Endothelial cell of umbilical vein (primary cell): ENCODE results near the gene CHCHD5. TPM values are rescaled to one million over a fixed set of nuclear protein-coding genes. Genes with fewer than 3 reads are reported as not detected.
"Not testable (repeated sequence)": the region's sequence is repeated elsewhere in the genome, so short reads cannot be mapped to it uniquely, and the experiment has no call there.

Experiments used
- BruUV-seq: library from RNA; stranded (reverse); fragments of 400-500 nt; replicated peaks from 2 replicates; lab custom pipeline; 2021; lab: Mats Ljungman, UMichigan
- CTCF ChIA-PET: fragments of 300-600, 350-600 bp; sonication (Branson Sonifier 250); formaldehyde crosslinking; loops from one replicate; lab custom pipeline; 2021; ENCODE audit warnings: antibody characterized with exemption, inconsistent platforms; lab: Charles Lee
- POLR2A ChIA-PET: fragments of 300-600, 350-600 bp; sonication (Branson Sonifier 250); formaldehyde crosslinking; loops from one replicate; lab custom pipeline; 2021; ENCODE audit warnings: antibody characterized with exemption, inconsistent platforms; lab: Charles Lee
- DNase-seq: peaks from one replicate; pipeline ENCODE4 v3.0.0-alpha.2; 2011; ENCODE audit warnings: low read depth, low spot score
- FAIRE-seq: peaks from 2 replicates; lab custom pipeline; 2011; peaks lifted over from hg19 to GRCh38; lab: Jason Lieb, UNC
- H2AFZ ChIP-seq: 2 replicates; pipeline ENCODE4 v1.6.0; 2012; ENCODE audit warnings: low read depth, low read length, control low read depth, inconsistent platforms
- H3K27ac ChIP-seq: 2 replicates; pipeline ENCODE4 v1.5.1; 2011; ENCODE audit warnings: low read depth, mild to moderate bottlenecking, control low read depth, low read length, moderate library complexity; ENCODE audit not compliant: insufficient read depth
- H3K27me3 ChIP-seq, 2 experiments: 2 replicates each; pipeline versions ENCODE4 v1.6.0 to v1.6.1; 2011; ENCODE audit warnings: low read length in 2 of 2, mixed read lengths in 1 of 2; ENCODE audit not compliant: control insufficient read depth in 2 of 2, insufficient read depth in 2 of 2
- H3K36me3 ChIP-seq, 2 experiments: 2 replicates in 1 of 2; 3 replicates in 1 of 2; pipeline ENCODE4 v1.5.1; 2011; ENCODE audit warnings: low read length in 2 of 2, mild to moderate bottlenecking in 1 of 2, moderate library complexity in 1 of 2; ENCODE audit not compliant: control insufficient read depth in 2 of 2, insufficient read depth in 2 of 2; ENCODE audit errors: extremely low read depth in 1 of 2
- H3K4me1 ChIP-seq: 3 replicates; pipeline ENCODE4 v1.5.1; 2011; ENCODE audit warnings: mild to moderate bottlenecking, low read length; ENCODE audit not compliant: control insufficient read depth, insufficient read depth; ENCODE audit errors: extremely low read depth
- H3K4me2 ChIP-seq: 2 replicates; pipeline ENCODE4 v1.6.1; 2011; ENCODE audit warnings: low read length, control low read depth, mixed read lengths; ENCODE audit not compliant: insufficient read depth
- H3K4me3 ChIP-seq, 3 experiments: fragments of 200-600 bp in 1 of 3; sonication (generic), shearing (Covaris generic) in 1 of 3; replicated peaks in 1 of 3; 2 replicates each; pipeline ENCODE4 v1.5.1; 2011 to 2016; ENCODE audit warnings: control low read depth in 3 of 3, low read length in 3 of 3, mild to moderate bottlenecking in 2 of 3, inconsistent platforms in 1 of 3, low read depth in 1 of 3, moderate library complexity in 1 of 3; ENCODE audit not compliant: insufficient read depth in 1 of 3
- H3K79me2 ChIP-seq: 2 replicates; pipeline ENCODE4 v1.6.0; 2012; ENCODE audit warnings: low read length, inconsistent platforms; ENCODE audit not compliant: control insufficient read depth, insufficient read depth
- H3K9ac ChIP-seq: replicated peaks from 2 replicates; pipeline ENCODE3; 2011; ENCODE audit warnings: low read length, control low read depth; ENCODE audit not compliant: insufficient read depth; ENCODE audit errors: extremely low read depth
- H3K9me1 ChIP-seq: replicated peaks from 3 replicates; pipeline ENCODE4 v1.6.0; 2011; ENCODE audit warnings: mild to moderate bottlenecking, low read length; ENCODE audit not compliant: control insufficient read depth, insufficient read depth; ENCODE audit errors: extremely low read depth
- H3K9me3 ChIP-seq: replicated peaks from 2 replicates; pipeline ENCODE4 v1.5.1; 2012; ENCODE audit warnings: low read length, inconsistent platforms; ENCODE audit not compliant: control insufficient read depth, insufficient read depth
- H4K20me1 ChIP-seq: replicated peaks from 2 replicates; pipeline ENCODE3; 2011; ENCODE audit warnings: mild to moderate bottlenecking, low read length; ENCODE audit not compliant: control insufficient read depth, insufficient read depth; ENCODE audit errors: extremely low read depth
- EZH2 ChIP-seq: IDR thresholded peaks from 2 replicates; pipeline ENCODE4 v1.6.1; 2012; ENCODE audit warnings: borderline replicate concordance, low read depth, mild to moderate bottlenecking, moderate library complexity, low read length, inconsistent platforms; ENCODE audit not compliant: severe bottlenecking
- FOS ChIP-seq: IDR thresholded peaks from 2 replicates; pipeline ENCODE4 v1.6.1; 2011; ENCODE audit warnings: mild to moderate bottlenecking, low read length, moderate library complexity, borderline replicate concordance; ENCODE audit not compliant: insufficient read depth
- GATA2 ChIP-seq: IDR thresholded peaks from 2 replicates; pipeline ENCODE4 v1.7.0; 2011; ENCODE audit warnings: low read depth, mild to moderate bottlenecking, moderate library complexity, mixed read lengths, low read length; ENCODE audit not compliant: insufficient read length, insufficient read depth
- JUN ChIP-seq: IDR thresholded peaks from 2 replicates; pipeline ENCODE4 v1.6.1; 2011; ENCODE audit warnings: borderline replicate concordance, low read depth; ENCODE audit not compliant: insufficient read length, insufficient read depth
- MYC ChIP-seq: IDR thresholded peaks from one replicate; pipeline ENCODE4 v1.6.1; 2011; ENCODE audit warnings: mild to moderate bottlenecking, low read depth, low read length
- POLR2A ChIP-seq: IDR thresholded peaks from 2 replicates; pipeline ENCODE4 v1.6.1; 2012; ENCODE audit warnings: low read depth, mild to moderate bottlenecking, control low read depth, low read length
- POLR2AphosphoS5 ChIP-seq: IDR thresholded peaks from 2 replicates; pipeline ENCODE4 v1.6.1; 2012; ENCODE audit warnings: low read depth, mild to moderate bottlenecking, control low read depth, low read length, moderate library complexity; ENCODE audit not compliant: insufficient read depth
- dilution Hi-C: fragments of 300-500 bp; cut with MboI; formaldehyde crosslinking; loops from one replicate; pipeline ENCODE4 v1.15.0; 2019; ENCODE audit warnings: low sequenced_read_pairs; ENCODE audit not compliant: extremely low pct_ligation_motif_present
- intact Hi-C: fragments of 100-400 bp; cut with micrococcal nuclease; formaldehyde crosslinking; loops from one replicate; pipeline ENCODE4 v1.10.0; 2022
- polyA plus RNA-seq, 4 experiments: library from polyadenylated mRNA; depleted of rRNA in 3 of 4; stranded (reverse) in 3 of 4; unstranded in 1 of 4; fragments of >200 nt; gene quantifications; 2 replicates each; pipeline versions ENCODE4 v1.2.1 to v1.2.3, GENCODE V29; 2011 to 2012; ENCODE audit warnings: missing spikeins in 1 of 4
- total RNA-seq: library from RNA; stranded (reverse); gene quantifications from 2 replicates; pipeline ENCODE4 v1.2.3, GENCODE V29; 2021
- TF ChIP-seq, protein P1 (sequence below): IDR thresholded peaks from 2 replicates; pipeline ENCODE4 v1.6.1; 2011; ENCODE audit not compliant: insufficient read depth, insufficient read length
- TF ChIP-seq, protein P2 (sequence below), 2 donors: IDR thresholded peaks; 1 replicate in 1 of 2; 2 replicates in 1 of 2; pipeline ENCODE4 v1.5.1; 2011; ENCODE audit warnings: low read length in 2 of 2, mild to moderate bottlenecking in 2 of 2, moderate library complexity in 2 of 2, control low read depth in 1 of 2, inconsistent platforms in 1 of 2, low read depth in 1 of 2; ENCODE audit not compliant: insufficient read depth in 1 of 2; ENCODE audit errors: extremely low read depth in 1 of 2

The CHCHD5 gene
- total and polyA plus RNA-seq, 2 donors (not counting 3 experiments of a cell fraction or from before 2014, with no cell fraction given) = 22.2 to 44.7 TPM

DNA sequence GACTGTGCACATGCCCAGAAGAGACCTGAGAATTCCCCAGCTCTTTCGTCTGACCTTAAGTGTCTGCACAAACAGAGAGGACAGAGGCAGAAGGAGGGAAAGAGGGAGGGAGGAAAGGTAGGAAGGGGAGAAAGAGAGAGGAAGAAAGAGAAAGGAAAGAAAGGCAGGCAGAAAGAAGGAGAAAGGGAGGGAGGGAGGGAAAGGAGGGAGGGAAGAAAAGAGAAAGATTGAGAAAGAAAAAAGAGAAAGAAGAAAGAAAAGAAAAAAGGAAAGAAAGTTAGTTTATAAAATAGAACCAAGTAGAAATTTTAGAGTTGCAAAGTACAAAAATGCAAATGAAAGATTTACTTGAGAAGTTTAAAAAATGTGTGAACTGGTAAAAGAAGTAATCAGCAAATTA, 49.6 kb upstream of the CHCHD5 start:
- Histone ChIP-seq H3K4me3 (no peak overlapping the region), H3K4me1 (no peaks in the 10 kb centered on the region), H4K20me1 (no peaks in the 10 kb centered on the region), H3K4me2 (no peak overlapping the region), H3K9me3 (no peaks in the 10 kb centered on the region), H3K9ac (no peak overlapping the region), H3K27ac (no peak overlapping the region), H3K27me3 (no peaks in the 10 kb centered on the region), H3K9me1 (no peaks in the 10 kb centered on the region), H3K79me2 (no peaks in the 10 kb centered on the region), H2AFZ (no peak overlapping the region), H3K36me3 (peaks cover 6 to 9% of the 10 kb centered on the region in 2 experiments)
- intact Hi-C loops (no loop called here), dilution Hi-C loops (no loop called here)
- FAIRE-seq = no peak
- TF ChIP-seq, protein P1, sequence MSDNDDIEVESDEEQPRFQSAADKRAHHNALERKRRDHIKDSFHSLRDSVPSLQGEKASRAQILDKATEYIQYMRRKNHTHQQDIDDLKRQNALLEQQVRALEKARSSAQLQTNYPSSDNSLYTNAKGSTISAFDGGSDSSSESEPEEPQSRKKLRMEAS = no peak
- TF ChIP-seq EZH2 (no peak), FOS (no peak), POLR2A (no peak), POLR2AphosphoS5 (no peak), MYC (no peak), GATA2 (no peak), JUN (no peak)
- TF ChIP-seq, protein P2, sequence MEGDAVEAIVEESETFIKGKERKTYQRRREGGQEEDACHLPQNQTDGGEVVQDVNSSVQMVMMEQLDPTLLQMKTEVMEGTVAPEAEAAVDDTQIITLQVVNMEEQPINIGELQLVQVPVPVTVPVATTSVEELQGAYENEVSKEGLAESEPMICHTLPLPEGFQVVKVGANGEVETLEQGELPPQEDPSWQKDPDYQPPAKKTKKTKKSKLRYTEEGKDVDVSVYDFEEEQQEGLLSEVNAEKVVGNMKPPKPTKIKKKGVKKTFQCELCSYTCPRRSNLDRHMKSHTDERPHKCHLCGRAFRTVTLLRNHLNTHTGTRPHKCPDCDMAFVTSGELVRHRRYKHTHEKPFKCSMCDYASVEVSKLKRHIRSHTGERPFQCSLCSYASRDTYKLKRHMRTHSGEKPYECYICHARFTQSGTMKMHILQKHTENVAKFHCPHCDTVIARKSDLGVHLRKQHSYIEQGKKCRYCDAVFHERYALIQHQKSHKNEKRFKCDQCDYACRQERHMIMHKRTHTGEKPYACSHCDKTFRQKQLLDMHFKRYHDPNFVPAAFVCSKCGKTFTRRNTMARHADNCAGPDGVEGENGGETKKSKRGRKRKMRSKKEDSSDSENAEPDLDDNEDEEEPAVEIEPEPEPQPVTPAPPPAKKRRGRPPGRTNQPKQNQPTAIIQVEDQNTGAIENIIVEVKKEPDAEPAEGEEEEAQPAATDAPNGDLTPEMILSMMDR (IDR thresholded peaks at IDR 0.05; ENCODE audit: extremely low read depth in 1 of 2, insufficient read depth in 1 of 2, low read depth in 1 of 2, low read length in 2 of 2) = no peak
- no TSS peak for BruUV-seq
- ChIA-PET POLR2A (no interaction called here), CTCF (interaction anchor here (0.7 kb wide), 1 partner anchor 9 kb away, joined by 4 read pairs; no protein-coding TSS in a partner anchor)
- DNase-seq = no peak

DNA sequence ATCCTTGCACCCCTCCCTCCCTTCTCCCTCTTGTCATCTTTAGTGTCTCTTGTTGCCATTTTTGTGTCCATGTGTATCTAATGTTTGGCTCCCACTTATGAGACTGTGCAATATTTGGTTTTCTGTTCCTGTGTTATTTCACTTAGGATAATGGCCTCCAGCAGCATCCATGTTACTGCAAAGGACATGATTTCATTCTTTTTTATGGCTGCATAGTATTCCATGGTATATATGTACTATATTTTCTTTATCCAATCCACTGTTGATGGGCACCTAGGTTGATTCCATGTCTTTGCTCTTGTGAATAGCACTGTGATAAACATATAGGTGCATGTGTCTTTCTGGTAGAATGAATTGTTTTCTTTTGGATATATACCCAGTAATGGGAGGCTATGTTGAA, 47.7 kb upstream of the CHCHD5 start:
- H3K9ac ChIP-seq, H4K20me1 ChIP-seq, H3K36me3 ChIP-seq, H3K27me3 ChIP-seq, BruUV-seq, intact Hi-C loops, H3K79me2 ChIP-seq, CTCF ChIA-PET, H3K4me2 ChIP-seq, H3K4me3 ChIP-seq, H3K9me1 ChIP-seq, H3K4me1 ChIP-seq, H2AFZ ChIP-seq, POLR2A ChIA-PET, FAIRE-seq, DNase-seq, H3K9me3 ChIP-seq, H3K27ac ChIP-seq, dilution Hi-C loops: not testable (repeated sequence)
